Upper lobe of left lung (tissue), 6 donors: ENCODE data around the gene HOXC11. TPM values are rescaled to one million over a fixed set of nuclear protein-coding genes. Genes with fewer than 3 reads are reported as not detected.

Source experiments
- ATAC-seq, 2 donors: fragments of 200-7000 bp; cut with Tn5 transposase; one replicate each; pipeline ENCODE4 v1.9.1; 2022; ENCODE audit warnings: mild to moderate bottlenecking in 2 of 2, moderate library complexity in 2 of 2; ENCODE audit not compliant: low FRiP score in 2 of 2
- DNase-seq, 2 donors: peaks; one replicate each; pipeline ENCODE4 v3.0.0-alpha.2; 2019 to 2020
- H3K27ac ChIP-seq, 4 donors: fragments of 200-600 bp; sonication (generic); one replicate each; pipeline ENCODE4 v1.5.1; 2016 to 2019
- H3K27me3 ChIP-seq, 4 donors: fragments of 200-600 bp; sonication (generic); one replicate each; pipeline ENCODE4 v1.5.1; 2017 to 2019
- H3K36me3 ChIP-seq, 4 donors: fragments of 200-600 bp; sonication (generic); one replicate each; pipeline ENCODE4 v1.5.1; 2016 to 2019
- H3K4me1 ChIP-seq, 4 donors: fragments of 200-600 bp; sonication (generic); one replicate each; pipeline ENCODE4 v1.5.1; 2018 to 2019
- H3K4me3 ChIP-seq, 4 donors: fragments of 200-600 bp; sonication (generic); one replicate each; pipeline ENCODE4 v1.5.1; 2017 to 2019; ENCODE audit warnings: mild to moderate bottlenecking in 2 of 4, moderate library complexity in 1 of 4
- H3K9me3 ChIP-seq, 4 donors: fragments of 200-600 bp; sonication (generic); one replicate each; pipeline ENCODE4 v1.5.1; 2018 to 2019
- EP300 ChIP-seq, 4 donors: sonication (generic); formaldehyde crosslinking; IDR thresholded peaks; one replicate each; pipeline ENCODE4 v1.5.1; 2017; ENCODE audit warnings: antibody characterized with exemption in 4 of 4, control low read depth in 2 of 4
- POLR2A ChIP-seq, 4 donors: fragments of 450-650 bp; IDR thresholded peaks; one replicate each; pipeline ENCODE4 v1.5.1; 2016 to 2017; ENCODE audit warnings: antibody characterized with exemption in 4 of 4, mild to moderate bottlenecking in 2 of 4
- POLR2AphosphoS5 ChIP-seq, 2 donors: sonication (generic); formaldehyde crosslinking; IDR thresholded peaks; one replicate each; pipeline ENCODE4 v1.5.1; 2017; ENCODE audit warnings: antibody characterized with exemption in 2 of 2
- WGBS, 2 donors: methylation state at CpG; one replicate each; pipeline ENCODE4 v1.1.5; 2017 to 2018; 5-methylcytosine and 5-hydroxymethylcytosine counted together
- total RNA-seq, 6 donors: library from RNA; depleted of rRNA in 4 of 6; stranded (reverse); fragments of >200 nt in 4 of 6; gene quantifications; one replicate each; pipeline versions ENCODE4 v1.1.0 to v1.2.1, GENCODE V29; 2016 to 2021
- TF ChIP-seq, protein P1 (sequence below), 6 experiments: fragments of 450-650 bp in 4 of 6; fragments of 200-600 bp in 2 of 6; sonication (generic) in 2 of 6; IDR thresholded peaks; one replicate each; pipeline ENCODE4 v1.5.1; 2016 to 2019; ENCODE audit warnings: antibody characterized with exemption in 6 of 6
- donor health status: DM: no; HTN: no; CAD: no; lungs with moderate emphysema.
- donor health status: DM: no; HTN: yes; CAD: no; lungs with severe emphysema.

Gene HOXC11
- total RNA-seq, 6 donors from 2014 or later, result not detected

- WGBS, 2 donors, result 3 to 7% methylated on average over 24 to 30 of the region's 30 CpGs
- peak in 1 of 2 donors; percentile 48 for DNase-seq
- peaks cover 15 to 32% (median 28%) of the 10 kb centered on the region in 4 donors for H3K4me1 ChIP-seq
- H3K9me3 ChIP-seq, result no peaks in the 10 kb centered on the region
- TF ChIP-seq, protein P1, sequence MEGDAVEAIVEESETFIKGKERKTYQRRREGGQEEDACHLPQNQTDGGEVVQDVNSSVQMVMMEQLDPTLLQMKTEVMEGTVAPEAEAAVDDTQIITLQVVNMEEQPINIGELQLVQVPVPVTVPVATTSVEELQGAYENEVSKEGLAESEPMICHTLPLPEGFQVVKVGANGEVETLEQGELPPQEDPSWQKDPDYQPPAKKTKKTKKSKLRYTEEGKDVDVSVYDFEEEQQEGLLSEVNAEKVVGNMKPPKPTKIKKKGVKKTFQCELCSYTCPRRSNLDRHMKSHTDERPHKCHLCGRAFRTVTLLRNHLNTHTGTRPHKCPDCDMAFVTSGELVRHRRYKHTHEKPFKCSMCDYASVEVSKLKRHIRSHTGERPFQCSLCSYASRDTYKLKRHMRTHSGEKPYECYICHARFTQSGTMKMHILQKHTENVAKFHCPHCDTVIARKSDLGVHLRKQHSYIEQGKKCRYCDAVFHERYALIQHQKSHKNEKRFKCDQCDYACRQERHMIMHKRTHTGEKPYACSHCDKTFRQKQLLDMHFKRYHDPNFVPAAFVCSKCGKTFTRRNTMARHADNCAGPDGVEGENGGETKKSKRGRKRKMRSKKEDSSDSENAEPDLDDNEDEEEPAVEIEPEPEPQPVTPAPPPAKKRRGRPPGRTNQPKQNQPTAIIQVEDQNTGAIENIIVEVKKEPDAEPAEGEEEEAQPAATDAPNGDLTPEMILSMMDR (IDR thresholded peaks at IDR 0.05), result no peak
- TF ChIP-seq POLR2A (IDR thresholded peaks at IDR 0.05) (no peak), POLR2AphosphoS5 (IDR thresholded peaks at IDR 0.05) (no peak), EP300 (IDR thresholded peaks at IDR 0.05) (no peak)
- no peak overlapping the region for H3K4me3 ChIP-seq
- ATAC-seq, result no peak
- no peaks in the 10 kb centered on the region for H3K36me3 ChIP-seq
- peaks cover 2 to 93% (median 56%) of the 10 kb centered on the region in 4 donors for H3K27me3 ChIP-seq
- H3K27ac ChIP-seq, result no peak overlapping the region
These were observed 11.1 kb downstream of the HOXC11 start for GRCh38 chr12:53983950-53984572.

- Histone ChIP-seq H3K9me3 (no peaks in the 10 kb centered on the region), H3K4me3 (peak within 1 kb of the TSS in 2 of 4 donors; percentile 17), H3K36me3 (no peaks in the 10 kb centered on the region), H3K27ac (no peak within 1 kb of the TSS), H3K4me1 (peaks cover 19 to 35% (median 30%) of the 10 kb centered on the region in 4 donors), H3K27me3 (peaks cover 2 to 91% (median 53%) of the 10 kb centered on the region in 4 donors)
- 2 to 6% methylated on average over 37 to 48 of the region's 55 CpGs for WGBS, 2 donors
- peak in 1 of 2 donors; percentile 85 for ATAC-seq
- DNase-seq, result peak; percentile 70 to 74
- TF ChIP-seq POLR2AphosphoS5 (IDR thresholded peaks at IDR 0.05) (no peak), EP300 (IDR thresholded peaks at IDR 0.05) (no peak), POLR2A (IDR thresholded peaks at IDR 0.05) (no peak)
- TF ChIP-seq, protein P1 (IDR thresholded peaks at IDR 0.05), result peak; percentile 9 to 31 (median 26)
These were observed 12.2 kb downstream of the HOXC11 start, which contains the start of gene HOXC10 for GRCh38 chr12:53984901-53985691. HOXC10 (plus strand) TSS chr12:53985146; CDS start chr12:53985260, 114 bp downstream.

DNA sequence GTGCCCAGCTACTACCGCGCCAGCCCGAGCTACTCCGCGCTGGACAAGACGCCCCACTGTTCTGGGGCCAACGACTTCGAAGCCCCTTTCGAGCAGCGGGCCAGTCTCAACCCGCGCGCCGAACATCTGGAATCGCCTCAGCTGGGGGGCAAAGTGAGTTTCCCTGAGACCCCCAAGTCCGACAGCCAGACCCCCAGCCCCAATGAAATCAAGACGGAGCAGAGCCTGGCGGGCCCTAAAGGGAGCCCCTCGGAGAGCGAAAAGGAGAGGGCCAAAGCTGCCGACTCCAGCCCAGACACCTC is 12.7 kb downstream of the HOXC11 start:
- DNase-seq (no peak), ATAC-seq (no peak)
- WGBS, 2 donors, result 11% methylated on average over 20 of the region's 21 CpGs; no CpG with 5 or more reads in 1 of the 2 donors
- Histone ChIP-seq H3K4me1 (peaks cover 19 to 35% (median 30%) of the 10 kb centered on the region in 4 donors), H3K27ac (no peak overlapping the region), H3K9me3 (no peaks in the 10 kb centered on the region), H3K4me3 (peak overlapping the region in 2 of 4 donors; percentile 17), H3K36me3 (no peaks in the 10 kb centered on the region), H3K27me3 (peaks cover 0 to 93% (median 53%) of the 10 kb centered on the region in 4 donors)
- TF ChIP-seq POLR2AphosphoS5 (IDR thresholded peaks at IDR 0.05) (no peak), EP300 (IDR thresholded peaks at IDR 0.05) (no peak), POLR2A (IDR thresholded peaks at IDR 0.05) (no peak)
- TF ChIP-seq, protein P1 (IDR thresholded peaks at IDR 0.05), result no peak

DNA sequence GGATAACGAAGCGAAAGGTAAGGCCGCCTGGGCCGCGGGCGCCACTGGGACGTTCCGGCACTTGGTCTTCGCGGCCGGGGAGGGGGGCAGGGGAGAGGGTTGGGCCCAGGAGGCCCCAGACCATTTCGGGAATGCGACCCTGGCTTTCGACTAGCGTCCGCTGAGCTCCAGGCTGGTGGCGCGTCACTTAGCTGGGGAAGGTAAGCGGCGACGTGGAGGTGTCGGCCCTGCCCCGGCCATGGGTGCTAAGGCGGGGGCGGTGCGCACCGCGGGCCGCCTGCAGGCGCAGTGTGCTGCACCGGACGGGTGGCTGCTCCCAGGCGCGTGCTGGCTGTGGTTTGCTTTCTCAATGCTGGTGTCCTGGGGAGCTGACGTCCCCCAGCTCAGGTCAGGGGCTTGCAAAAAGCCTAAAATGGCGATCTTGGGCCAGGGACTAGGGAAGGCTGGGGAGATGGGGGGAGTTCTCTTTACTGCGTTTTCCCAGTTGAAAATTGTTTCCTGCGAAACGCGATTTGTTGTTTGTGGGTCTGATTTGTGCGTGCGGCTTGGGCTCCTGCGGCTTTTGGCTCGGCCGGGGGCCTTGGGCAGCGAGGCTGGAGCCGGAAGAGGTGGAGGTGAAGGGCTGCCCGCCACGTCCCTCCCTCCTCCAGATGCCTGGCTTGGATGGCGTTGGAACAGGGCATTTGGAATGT is 13.2 kb downstream of the HOXC11 start:
- peak in 1 of 2 donors; percentile 16 for ATAC-seq
- peak overlapping the region in 2 of 4 donors; percentile 17 for H3K4me3 ChIP-seq
- H3K36me3 ChIP-seq, result no peaks in the 10 kb centered on the region
- peaks cover 0 to 93% (median 53%) of the 10 kb centered on the region in 4 donors for H3K27me3 ChIP-seq
- TF ChIP-seq, protein P1 (IDR thresholded peaks at IDR 0.05), result no peak
- no peak for TF ChIP-seq EP300 (IDR thresholded peaks at IDR 0.05)
- TF ChIP-seq POLR2A (IDR thresholded peaks at IDR 0.05), result no peak
- TF ChIP-seq POLR2AphosphoS5 (IDR thresholded peaks at IDR 0.05), result no peak
- peaks cover 19 to 35% (median 30%) of the 10 kb centered on the region in 4 donors for H3K4me1 ChIP-seq
- H3K27ac ChIP-seq, result no peak overlapping the region
- peak in 1 of 2 donors; percentile 79 for DNase-seq
- WGBS, 2 donors, result 12 to 15% methylated on average over 12 to 22 of the region's 50 CpGs
- no peaks in the 10 kb centered on the region for H3K9me3 ChIP-seq
